Body of pancreas (tissue), 4 donors: Measurements from ENCODE around the gene MICAL2.

Experiments
- CTCF ChIP-seq, 7 experiments: fragments of 450-650 bp in 4 of 7; fragments of 200-600 bp in 3 of 7; sonication (generic) in 3 of 7; IDR thresholded peaks; one replicate each; pipeline ENCODE4 v1.5.1; 2016 to 2019; ENCODE audit warnings: antibody characterized with exemption in 7 of 7
- POLR2A ChIP-seq, 3 donors: fragments of 450-650 bp; IDR thresholded peaks; one replicate each; pipeline ENCODE4 v1.6.1; 2016; ENCODE audit warnings: antibody characterized with exemption in 3 of 3, mild to moderate bottlenecking in 2 of 3

DNA sequence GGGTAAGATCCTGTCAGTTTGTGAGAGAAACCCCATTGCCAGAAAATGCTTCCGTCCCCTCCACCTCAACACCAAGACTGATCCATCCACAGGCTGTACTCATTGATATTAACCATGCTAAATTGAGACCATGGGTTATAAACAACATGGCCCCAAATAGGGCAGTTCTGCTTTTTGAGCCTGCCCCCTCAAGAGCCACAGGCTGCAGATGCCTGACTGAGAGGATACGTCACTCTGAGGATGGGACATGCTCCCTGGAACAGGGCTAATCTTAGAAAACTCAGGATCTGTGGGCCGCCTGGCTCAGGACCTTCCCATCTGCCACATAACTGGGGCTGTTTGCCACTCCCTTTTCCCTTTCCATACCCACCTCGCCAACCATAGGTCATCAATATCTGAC, 99.8 kb downstream of the MICAL2 start:
- TF ChIP-seq CTCF (IDR thresholded peaks at IDR 0.05) (no peak), POLR2A (IDR thresholded peaks at IDR 0.05) (no peak)
